DMS114 treated with DMSO at 0.1 percent for 48 hours (cell line): Measurements from ENCODE around the gene SH3BP1.
"Not testable (repeated sequence)": the region's sequence is repeated elsewhere in the genome, so short reads cannot be mapped to it uniquely, and the experiment has no call there.

ENCODE experiments used
- DNase-seq: peaks from one replicate; lab custom pipeline; 2025; ENCODE audit not compliant: unreplicated experiment; lab: John Stamatoyannopoulos, UW

Gene SH3BP1

GRCh38 chr22:37639070-37639760, at the start of gene SH3BP1:
TSS of gene SH3BP1 (plus strand) at chr22:37639669. CDS start at chr22:37639788, 119 bp downstream.
- DNase-seq: no peak

- not testable (repeated sequence) for DNase-seq
Observed at GRCh38 chr22:37591081-37591480, 48.4 kb upstream of the SH3BP1 start.

DNA sequence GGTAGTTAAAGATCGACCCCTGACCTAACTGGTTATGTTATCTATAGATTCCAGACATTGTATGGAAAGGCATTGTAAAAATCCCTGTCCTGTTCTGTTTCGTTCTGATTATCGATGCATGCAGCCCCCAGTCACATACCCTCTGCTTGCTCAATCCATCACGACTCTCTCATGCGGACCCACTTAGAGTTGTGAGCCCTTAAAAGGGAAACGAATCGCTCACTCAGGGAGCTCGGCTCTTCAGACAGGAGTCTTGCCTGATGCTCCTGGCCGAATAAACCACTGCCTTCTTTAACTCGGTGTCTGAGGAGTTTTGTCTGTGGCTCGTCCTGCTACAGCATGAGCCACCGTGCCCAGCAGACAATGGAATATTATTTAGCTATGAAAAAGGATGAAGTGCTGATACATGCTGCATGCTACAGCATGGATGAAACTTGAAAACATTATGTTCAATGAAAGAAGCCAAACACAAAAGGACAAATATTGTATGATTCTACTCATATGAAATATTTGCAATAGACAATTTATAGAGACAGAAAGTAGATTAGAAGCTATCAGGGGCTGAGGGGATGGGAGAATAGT, 47.6 kb upstream of the SH3BP1 start:
- DNase-seq: no peak

- no peak for DNase-seq
Observed at GRCh38 chr22:37594237-37594636, 45.2 kb upstream of the SH3BP1 start.

GRCh38 chr22:37599153-37599552, 40.3 kb upstream of the SH3BP1 start:
- DNase-seq: no peak

GRCh38 chr22:37601203-37601539, 38.3 kb upstream of the SH3BP1 start:
- no peak for DNase-seq

GRCh38 chr22:37601540-37602442, 37.7 kb upstream of the SH3BP1 start:
- no peak for DNase-seq

GRCh38 chr22:37602546-37603277, 36.8 kb upstream of the SH3BP1 start:
- not testable (repeated sequence) for DNase-seq

- no peak for DNase-seq
Observed at GRCh38 chr22:37604074-37604473, 35.4 kb upstream of the SH3BP1 start.

DNA sequence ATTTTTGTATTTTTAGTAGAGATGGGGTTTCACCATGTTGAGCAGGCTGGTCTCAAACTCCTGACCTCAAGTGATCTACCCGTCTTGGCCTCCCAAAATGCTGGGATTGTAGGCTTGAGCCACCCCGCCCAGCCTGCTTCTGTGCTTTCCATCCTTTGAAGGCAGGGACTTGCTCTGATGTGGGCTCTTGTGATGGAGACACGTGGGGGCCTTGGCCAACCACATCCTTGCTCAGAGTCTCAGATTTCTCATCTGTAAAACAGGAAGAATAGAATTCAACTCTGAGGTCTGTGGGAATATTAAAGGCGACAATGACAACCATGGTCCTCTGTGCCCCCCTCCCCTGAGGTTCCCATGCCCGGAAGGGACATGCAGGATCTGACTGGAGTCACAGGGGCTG, 34.6 kb upstream of the SH3BP1 start:
- DNase-seq: no peak

- peak; percentile 53 for DNase-seq
Observed at GRCh38 chr22:37607010-37607934, 32.2 kb upstream of the SH3BP1 start.

- no peak for DNase-seq
Observed at GRCh38 chr22:37607935-37608476, 31.5 kb upstream of the SH3BP1 start.

GRCh38 chr22:37608477-37609239, 30.8 kb upstream of the SH3BP1 start, which contains the start of gene GGA1:
TSS of gene GGA1 (plus strand) at chr22:37608834. CDS start at chr22:37608861, 27 bp downstream.
- peak; percentile 92 for DNase-seq

GRCh38 chr22:37609240-37610152, 30.0 kb upstream of the SH3BP1 start:
- no peak for DNase-seq

DNA sequence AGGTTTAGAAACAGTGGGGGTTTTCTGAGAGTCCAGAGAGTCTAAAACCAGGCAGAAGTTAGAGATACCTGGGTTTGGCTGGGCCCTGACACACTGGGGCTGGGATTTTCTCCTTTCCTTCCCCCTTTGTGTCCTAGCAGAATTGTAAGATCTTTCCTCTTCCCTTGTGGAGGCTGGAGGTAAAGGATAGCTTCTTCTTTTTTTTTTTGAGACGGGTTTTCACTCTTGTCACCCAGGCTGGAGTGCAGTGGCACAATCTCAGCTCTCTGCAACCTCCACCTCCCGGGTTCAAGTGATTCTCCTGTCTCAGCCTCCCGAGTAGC, 29.4 kb upstream of the SH3BP1 start:
- not testable (repeated sequence) for DNase-seq

DNA sequence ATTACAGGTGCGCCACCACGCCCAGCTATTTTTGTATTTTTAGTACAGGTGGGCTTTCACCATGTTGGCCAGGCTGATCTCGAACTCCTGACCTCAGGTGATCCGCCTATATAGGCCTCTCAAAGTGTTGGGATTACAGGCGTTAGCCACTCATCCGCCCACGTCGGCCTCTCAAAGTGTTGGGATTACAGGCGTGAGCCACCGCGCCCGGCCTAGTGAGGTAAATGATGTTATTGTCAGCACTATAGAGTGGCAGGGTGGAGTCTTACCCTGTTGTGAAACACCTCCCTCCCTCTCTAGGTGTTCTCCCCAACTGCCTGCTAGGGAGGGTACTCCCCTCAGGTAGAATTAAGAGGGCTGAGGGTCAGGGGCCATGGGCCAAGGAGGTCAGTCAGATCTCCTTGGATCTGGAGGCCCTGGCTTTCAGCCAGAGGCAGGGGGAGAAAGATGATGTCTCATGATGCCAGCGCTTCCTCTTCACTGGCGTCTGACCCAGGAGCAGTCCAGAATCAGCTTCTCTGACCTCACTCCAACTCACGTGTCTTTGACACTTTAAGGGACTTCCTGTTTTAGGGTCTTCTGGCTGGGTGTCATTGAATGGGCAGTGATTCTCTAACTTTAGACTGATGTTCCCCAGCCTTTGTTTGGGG, 28.9 kb upstream of the SH3BP1 start:
- no peak for DNase-seq

DNA sequence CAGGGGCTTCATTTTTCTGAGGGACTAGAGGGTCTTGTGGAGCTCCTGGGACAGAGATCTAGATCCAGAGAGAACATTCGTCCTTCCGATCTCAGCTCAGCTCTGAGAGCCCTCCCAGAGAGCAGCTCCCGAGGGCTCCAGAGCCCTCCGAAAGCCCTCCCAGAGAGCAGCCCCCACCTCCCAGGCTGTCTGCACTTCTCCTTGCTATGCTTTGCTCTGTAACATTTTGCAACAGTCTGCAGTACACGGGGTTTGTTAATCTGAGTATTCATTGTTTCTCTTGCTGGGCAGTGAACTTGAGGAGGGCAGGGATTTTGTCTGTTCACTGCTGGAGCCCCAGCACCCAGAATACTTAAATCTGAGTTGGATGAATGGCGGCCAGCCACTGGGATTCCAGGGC, 28.3 kb upstream of the SH3BP1 start:
- no peak for DNase-seq
